Dermis blood vessel endothelial cell (primary cell): ENCODE data around the gene ARHGAP45. TPM values are rescaled to one million over a fixed set of nuclear protein-coding genes. Genes with fewer than 3 reads are reported as not detected.

Experiments used
- DNase-seq: peaks from one replicate; pipeline ENCODE4 v3.0.0; 2010
- total RNA-seq: library from RNA; depleted of rRNA; stranded (reverse); fragments of >200 nt; gene quantifications from 2 replicates; pipeline ENCODE4 v1.2.3, GENCODE V29; 2014

The ARHGAP45 gene
- total RNA-seq, 1 donor from 2014 or later: 40.3 TPM

GRCh38 chr19:1055886-1056620 lies 10.9 kb upstream of the ARHGAP45 start:
- DNase-seq: no peak

GRCh38 chr19:1057176-1057855 lies 9.7 kb upstream of the ARHGAP45 start:
- DNase-seq: peak; percentile 48

- no peak for DNase-seq
These were observed 8.9 kb upstream of the ARHGAP45 start for GRCh38 chr19:1058112-1058511.

GRCh38 chr19:1060689-1061088 lies 6.3 kb upstream of the ARHGAP45 start:
- DNase-seq: no peak

GRCh38 chr19:1061987-1062386 lies 5.0 kb upstream of the ARHGAP45 start:
- DNase-seq: no peak

GRCh38 chr19:1062387-1063029 lies 4.5 kb upstream of the ARHGAP45 start:
- no peak for DNase-seq

- DNase-seq: peak; percentile 53
These were observed 3.7 kb upstream of the ARHGAP45 start for GRCh38 chr19:1063030-1063908.

- DNase-seq: no peak
These were observed 2.9 kb upstream of the ARHGAP45 start for GRCh38 chr19:1063909-1064660.

GRCh38 chr19:1064661-1065605 lies 2.0 kb upstream of the ARHGAP45 start:
- peak; percentile 85 for DNase-seq

GRCh38 chr19:1065606-1066109 lies 1.3 kb upstream of the ARHGAP45 start:
- peak; percentile 26 for DNase-seq

GRCh38 chr19:1066251-1066747 lies 668 bp upstream of the ARHGAP45 start:
- no peak for DNase-seq

GRCh38 chr19:1067341-1067957 lies 482 bp downstream of the ARHGAP45 start:
- no peak for DNase-seq

GRCh38 chr19:1068009-1069001 lies 1.3 kb downstream of the ARHGAP45 start:
- DNase-seq: no peak

- peak; percentile 51 for DNase-seq
These were observed 2.2 kb downstream of the ARHGAP45 start for GRCh38 chr19:1069009-1069779.

- DNase-seq: no peak
These were observed 3.6 kb downstream of the ARHGAP45 start for GRCh38 chr19:1070576-1070930.

- no peak for DNase-seq
These were observed 4.2 kb downstream of the ARHGAP45 start for GRCh38 chr19:1070931-1071791.
